Osteocyte (in vitro differentiated cells): Measurements from ENCODE around the gene METTL24. TPM values are rescaled to one million over a fixed set of nuclear protein-coding genes. Genes with fewer than 3 reads are reported as not detected.

Experiments
- DNase-seq: peaks from one replicate; pipeline ENCODE4 v3.0.0; 2021; ENCODE audit warnings: mixed read lengths; ENCODE audit not compliant: unreplicated experiment; ENCODE audit errors: extremely low spot score
- H3K27ac Mint-ChIP-seq: one replicate; pipeline ENCODE4 v1.8.0; 2021; ENCODE audit warnings: mild to moderate bottlenecking, mixed read lengths; ENCODE audit not compliant: unreplicated experiment
- H3K27me3 Mint-ChIP-seq: one replicate; pipeline ENCODE4 v1.8.0; 2021; ENCODE audit warnings: mixed read lengths; ENCODE audit not compliant: unreplicated experiment
- H3K36me3 Mint-ChIP-seq: one replicate; pipeline ENCODE4 v1.8.0; 2021; ENCODE audit warnings: mixed read lengths; ENCODE audit not compliant: unreplicated experiment
- H3K4me1 Mint-ChIP-seq: one replicate; pipeline ENCODE4 v1.8.0; 2021; ENCODE audit warnings: mixed read lengths; ENCODE audit not compliant: unreplicated experiment
- H3K4me3 Mint-ChIP-seq: one replicate; pipeline ENCODE4 v1.8.0; 2021; ENCODE audit warnings: mild to moderate bottlenecking, moderate library complexity, mixed read lengths; ENCODE audit not compliant: unreplicated experiment
- H3K9me3 Mint-ChIP-seq: one replicate; pipeline ENCODE4 v1.8.0; 2021; ENCODE audit warnings: mixed read lengths; ENCODE audit not compliant: unreplicated experiment
- total RNA-seq: library from RNA; stranded (reverse); gene quantifications from 2 replicates; pipeline ENCODE4 v1.2.1, GENCODE V29; 2021
- TF ChIP-seq, protein P1 (sequence below): fragments of 200-600 bp; sonication (generic); IDR thresholded peaks from 2 replicates; pipeline ENCODE4 v1.5.0; 2021; ENCODE audit warnings: antibody characterized with exemption, mild to moderate bottlenecking, moderate library complexity

The METTL24 gene
- total RNA-seq, 1 donor from 2014 or later, result not detected

DNA sequence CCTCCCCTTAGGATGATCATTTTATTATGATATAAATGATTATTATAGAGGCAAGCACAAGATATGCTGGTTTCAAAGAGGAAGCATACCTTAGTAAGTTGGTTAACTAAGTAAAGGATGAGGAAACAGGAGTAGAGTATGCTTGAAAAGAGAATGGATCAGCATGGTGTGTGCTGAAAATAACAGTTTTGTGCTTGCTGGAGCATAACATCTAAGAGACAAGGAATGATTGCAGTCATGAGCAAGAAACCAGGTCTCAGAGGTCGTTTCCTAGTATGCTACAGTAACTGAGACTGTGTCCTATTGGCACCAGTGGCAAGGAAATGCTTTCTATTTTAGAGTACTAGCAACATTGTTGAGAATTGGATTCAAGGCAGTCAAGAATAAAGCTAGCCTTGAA lies 143.8 kb downstream of the METTL24 start:
- Mint-ChIP-seq H3K4me3 (no peak overlapping the region), H3K4me1 (no peaks in the 10 kb centered on the region), H3K27me3 (no peaks in the 10 kb centered on the region), H3K27ac (no peak overlapping the region), H3K36me3 (peaks cover 56% of the 10 kb centered on the region), H3K9me3 (no peaks in the 10 kb centered on the region)
- TF ChIP-seq, protein P1, sequence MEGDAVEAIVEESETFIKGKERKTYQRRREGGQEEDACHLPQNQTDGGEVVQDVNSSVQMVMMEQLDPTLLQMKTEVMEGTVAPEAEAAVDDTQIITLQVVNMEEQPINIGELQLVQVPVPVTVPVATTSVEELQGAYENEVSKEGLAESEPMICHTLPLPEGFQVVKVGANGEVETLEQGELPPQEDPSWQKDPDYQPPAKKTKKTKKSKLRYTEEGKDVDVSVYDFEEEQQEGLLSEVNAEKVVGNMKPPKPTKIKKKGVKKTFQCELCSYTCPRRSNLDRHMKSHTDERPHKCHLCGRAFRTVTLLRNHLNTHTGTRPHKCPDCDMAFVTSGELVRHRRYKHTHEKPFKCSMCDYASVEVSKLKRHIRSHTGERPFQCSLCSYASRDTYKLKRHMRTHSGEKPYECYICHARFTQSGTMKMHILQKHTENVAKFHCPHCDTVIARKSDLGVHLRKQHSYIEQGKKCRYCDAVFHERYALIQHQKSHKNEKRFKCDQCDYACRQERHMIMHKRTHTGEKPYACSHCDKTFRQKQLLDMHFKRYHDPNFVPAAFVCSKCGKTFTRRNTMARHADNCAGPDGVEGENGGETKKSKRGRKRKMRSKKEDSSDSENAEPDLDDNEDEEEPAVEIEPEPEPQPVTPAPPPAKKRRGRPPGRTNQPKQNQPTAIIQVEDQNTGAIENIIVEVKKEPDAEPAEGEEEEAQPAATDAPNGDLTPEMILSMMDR, result no peak
- no peak for DNase-seq

- Mint-ChIP-seq H3K27me3 (no peaks in the 10 kb centered on the region), H3K4me3 (no peak overlapping the region), H3K4me1 (no peaks in the 10 kb centered on the region), H3K9me3 (no peaks in the 10 kb centered on the region), H3K36me3 (peaks cover 56% of the 10 kb centered on the region), H3K27ac (no peak overlapping the region)
- no peak for DNase-seq
- TF ChIP-seq, protein P1, result no peak
Measured at GRCh38 chr6:110211753-110212152, 146.4 kb downstream of the METTL24 start.

GRCh38 chr6:110207652-110208051 lies 150.5 kb downstream of the METTL24 start:
- TF ChIP-seq, protein P1, result no peak
- no peaks in the 10 kb centered on the region for H3K9me3 Mint-ChIP-seq
- H3K4me3 Mint-ChIP-seq, result no peak overlapping the region
- H3K27ac Mint-ChIP-seq, result no peak overlapping the region
- H3K27me3 Mint-ChIP-seq, result no peaks in the 10 kb centered on the region
- H3K4me1 Mint-ChIP-seq, result no peaks in the 10 kb centered on the region
- no peak for DNase-seq
- H3K36me3 Mint-ChIP-seq, result peaks cover 30% of the 10 kb centered on the region

- Mint-ChIP-seq H3K27ac (no peak overlapping the region), H3K27me3 (no peaks in the 10 kb centered on the region), H3K9me3 (no peaks in the 10 kb centered on the region), H3K4me3 (no peak overlapping the region), H3K4me1 (no peaks in the 10 kb centered on the region), H3K36me3 (no peaks in the 10 kb centered on the region)
- no peak for DNase-seq
- TF ChIP-seq, protein P1, result no peak
Measured at GRCh38 chr6:110201151-110201884, 156.8 kb downstream of the METTL24 start.

DNA sequence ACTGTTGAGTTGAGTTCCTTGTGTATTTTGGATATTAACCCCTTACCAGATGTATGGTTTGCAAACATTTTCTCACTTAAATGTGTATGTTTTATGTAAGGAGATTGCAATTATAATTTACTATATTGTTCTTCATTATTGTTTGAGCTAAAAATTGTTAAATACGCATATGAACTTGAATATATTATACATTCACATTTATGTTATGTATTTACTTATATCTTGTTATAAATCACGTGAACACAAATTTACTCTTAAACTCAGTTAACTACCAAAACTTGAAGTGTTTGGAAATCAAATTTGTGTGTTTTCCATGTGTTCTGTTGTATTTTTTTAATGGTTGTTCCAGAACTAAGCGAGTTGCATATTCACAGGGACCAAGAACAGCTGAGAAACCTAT lies 159.6 kb downstream of the METTL24 start:
- Mint-ChIP-seq H3K36me3 (peaks cover 8% of the 10 kb centered on the region), H3K4me3 (no peak overlapping the region), H3K27me3 (no peaks in the 10 kb centered on the region), H3K9me3 (no peaks in the 10 kb centered on the region), H3K27ac (no peak overlapping the region), H3K4me1 (no peaks in the 10 kb centered on the region)
- no peak for DNase-seq
- TF ChIP-seq, protein P1, result no peak
